GM12865 (cell line): Measurements from ENCODE around the gene GRK4.

Experiments used
- DNase-seq: peaks from one replicate; pipeline ENCODE4 v3.0.0; 2010; ENCODE audit warnings: low read depth
- H3K4me3 ChIP-seq: 2 replicates; pipeline ENCODE4 v1.5.1; 2011; ENCODE audit warnings: mild to moderate bottlenecking, low read depth, low read length, control low read depth
- CTCF ChIP-seq: IDR thresholded peaks from 2 replicates; pipeline ENCODE4 v1.5.1; 2011; ENCODE audit warnings: low read length, control low read depth, low read depth, inconsistent platforms; ENCODE audit not compliant: insufficient read depth; ENCODE audit errors: missing control alignments

GRK4 gene

DNA sequence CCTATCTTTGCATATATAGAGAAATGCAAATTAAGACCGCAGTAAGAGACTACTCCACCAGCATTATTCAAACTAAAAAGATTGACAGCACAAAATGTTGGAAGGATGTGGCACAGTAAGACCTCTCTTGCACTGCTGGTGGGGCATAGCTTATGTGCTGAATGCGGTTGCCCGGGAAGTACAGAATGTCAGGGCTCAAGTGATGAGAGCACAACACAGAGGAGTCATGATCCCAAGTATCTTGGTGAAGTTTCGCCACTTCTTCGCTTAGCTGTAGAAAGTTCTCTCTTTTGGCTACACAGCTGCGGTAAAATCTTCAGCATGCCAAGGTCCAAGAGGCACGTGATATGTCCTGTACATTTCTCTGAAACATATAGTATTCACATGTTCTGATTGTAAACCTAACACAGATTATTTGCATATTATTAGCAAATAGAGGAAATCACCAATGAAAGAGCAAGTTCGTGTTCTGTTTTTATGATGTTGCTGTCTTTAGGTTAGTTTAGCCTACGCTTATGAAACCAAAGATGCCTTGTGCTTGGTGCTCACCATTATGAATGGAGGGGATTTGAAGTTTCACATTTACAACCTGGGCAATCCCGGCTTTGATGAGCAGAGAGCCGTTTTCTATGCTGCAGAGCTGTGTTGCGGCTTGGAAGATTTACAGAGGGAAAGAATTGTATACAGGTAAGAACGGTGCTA is 55.9 kb downstream of the GRK4 start:
- DNase-seq = peak; percentile 35

DNA sequence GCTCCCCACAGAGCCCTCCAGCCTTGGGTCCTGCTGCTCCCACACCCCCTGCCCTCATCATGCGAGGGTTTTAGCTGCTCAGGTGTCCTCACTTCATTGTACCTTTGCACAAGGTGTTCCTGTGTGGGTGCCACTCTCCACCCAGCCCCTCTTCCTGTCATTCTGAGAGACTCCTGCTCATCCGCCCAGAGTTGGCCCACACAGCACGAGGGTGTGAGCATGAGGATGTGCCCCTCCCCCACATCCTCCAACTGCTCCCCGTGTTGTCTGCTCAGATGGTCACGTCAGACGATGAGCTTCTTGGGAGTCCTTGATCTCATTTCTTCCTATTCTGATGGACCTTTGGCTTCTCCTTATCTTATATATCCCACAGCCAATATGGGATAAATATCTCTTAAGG is 57.8 kb downstream of the GRK4 start:
- H3K4me3 ChIP-seq = no peak overlapping the region
- no peak for DNase-seq
- no peak for TF ChIP-seq CTCF

More for the DNA sequence above, 55.9 kb downstream of the GRK4 start:
- no peak for TF ChIP-seq CTCF
- H3K4me3 ChIP-seq = no peak overlapping the region

GRCh38 chr4:3021627-3022026 is 58.3 kb downstream of the GRK4 start:
- no peak for TF ChIP-seq CTCF
- no peak overlapping the region for H3K4me3 ChIP-seq
- DNase-seq = peak; percentile 73

DNA sequence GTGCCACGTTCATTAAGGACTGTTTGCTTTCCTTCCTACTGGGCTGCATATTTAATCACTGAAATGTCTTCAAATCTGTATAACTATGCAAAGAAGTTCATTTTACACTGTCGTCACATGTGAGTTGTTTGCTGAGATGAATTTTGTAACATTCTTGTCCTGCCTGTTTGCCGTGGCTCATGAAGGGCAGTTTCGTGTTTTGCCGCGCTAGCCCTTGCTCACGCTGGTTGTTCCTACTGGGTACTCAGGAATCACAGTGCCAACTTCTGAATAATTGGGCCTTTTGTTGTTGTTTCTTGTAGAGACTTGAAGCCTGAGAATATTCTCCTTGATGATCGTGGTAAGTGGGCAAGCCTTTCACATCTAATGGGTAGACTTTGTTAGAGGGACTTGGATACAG is 58.7 kb downstream of the GRK4 start:
- no peak overlapping the region for H3K4me3 ChIP-seq
- DNase-seq = no peak
- no peak for TF ChIP-seq CTCF

DNA sequence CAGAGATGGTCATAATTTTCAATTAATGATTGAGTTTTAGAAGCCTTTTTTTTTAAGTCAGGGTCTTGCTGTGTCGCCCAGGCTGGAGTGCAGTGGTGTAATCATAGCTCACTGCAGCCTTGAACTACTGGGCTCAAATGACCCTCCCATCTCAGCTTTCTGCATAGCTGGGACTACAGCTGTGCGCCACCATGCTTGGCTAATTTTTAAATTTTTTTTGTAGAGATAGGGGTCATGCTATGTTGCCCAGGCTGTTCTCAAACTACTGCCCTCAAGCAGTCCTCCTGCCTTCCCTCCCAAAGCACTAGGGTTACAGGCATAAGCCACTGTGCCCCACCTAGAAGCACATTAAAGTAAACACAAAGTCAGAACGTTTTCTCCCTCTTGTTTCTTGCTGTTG is 59.3 kb downstream of the GRK4 start:
- no peak for TF ChIP-seq CTCF
- H3K4me3 ChIP-seq = no peak overlapping the region
- DNase-seq = no peak

GRCh38 chr4:3025881-3026280 is 62.5 kb downstream of the GRK4 start:
- TF ChIP-seq CTCF = no peak
- no peak for DNase-seq
- no peak overlapping the region for H3K4me3 ChIP-seq

DNA sequence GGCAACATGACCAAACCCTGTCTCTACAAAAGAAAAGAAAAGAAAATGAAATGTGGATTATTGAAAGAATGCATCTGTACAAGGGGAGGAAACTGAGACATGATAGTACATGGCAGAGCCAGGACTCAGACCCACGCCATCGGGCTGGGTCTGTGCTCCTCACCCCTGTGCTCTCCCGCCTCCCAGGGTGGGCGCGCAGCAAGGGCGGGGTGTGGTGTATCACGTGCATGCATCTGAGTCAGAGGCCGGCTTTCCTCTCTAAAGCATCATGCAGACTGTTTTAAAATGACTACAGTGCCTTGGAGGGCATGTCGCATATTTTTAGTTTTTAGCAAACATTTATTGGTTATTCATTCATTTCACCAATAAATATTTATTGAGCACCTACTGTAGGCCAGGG is 63.2 kb downstream of the GRK4 start:
- DNase-seq = no peak
- H3K4me3 ChIP-seq = no peak overlapping the region
- TF ChIP-seq CTCF = no peak
